GM21381 (cell line): ENCODE results near the gene MFAP2.

ENCODE experiments used
- ATAC-seq: cut with Tn5 transposase; IDR thresholded peaks from one replicate; pipeline ENCODE4 v1.9.1; 2021; ENCODE audit warnings: mild to moderate bottlenecking, moderate library complexity; ENCODE audit not compliant: unreplicated experiment

Gene MFAP2

GRCh38 chr1:16980473-16981268 lies at the start of gene MFAP2:
TSS of gene MFAP2 (minus strand) at chr1:16980620. CDS start at chr1:16978273, 2,347 bp downstream.
- no peak for ATAC-seq

GRCh38 chr1:17030206-17030605 lies 49.8 kb upstream of the MFAP2 start:
- no peak for ATAC-seq

- no peak for ATAC-seq
These were observed 48.3 kb upstream of the MFAP2 start for GRCh38 chr1:17028662-17029188.

GRCh38 chr1:17027900-17028299 lies 47.5 kb upstream of the MFAP2 start:
- ATAC-seq: no peak

GRCh38 chr1:17027403-17027802 lies 47.0 kb upstream of the MFAP2 start:
- ATAC-seq: no peak

- ATAC-seq: no peak
These were observed 44.3 kb upstream of the MFAP2 start for GRCh38 chr1:17024721-17025120.

GRCh38 chr1:17023573-17023972 lies 43.2 kb upstream of the MFAP2 start:
- ATAC-seq: no peak

GRCh38 chr1:17023102-17023501 lies 42.7 kb upstream of the MFAP2 start:
- ATAC-seq: peak; percentile 53

- ATAC-seq: no peak
These were observed 41.5 kb upstream of the MFAP2 start for GRCh38 chr1:17021896-17022295.

GRCh38 chr1:17020502-17020901 lies 40.1 kb upstream of the MFAP2 start:
- ATAC-seq: no peak

- ATAC-seq: peak; percentile 48
These were observed 38.4 kb upstream of the MFAP2 start for GRCh38 chr1:17018849-17019248.

- no peak for ATAC-seq
These were observed 37.0 kb upstream of the MFAP2 start for GRCh38 chr1:17017435-17017834.

GRCh38 chr1:17016317-17016661 lies 35.9 kb upstream of the MFAP2 start:
- no peak for ATAC-seq

- no peak for ATAC-seq
These were observed 34.5 kb upstream of the MFAP2 start for GRCh38 chr1:17014671-17015567.

GRCh38 chr1:17013491-17014320 lies 33.3 kb upstream of the MFAP2 start:
- ATAC-seq: no peak

GRCh38 chr1:17012775-17013490 lies 32.5 kb upstream of the MFAP2 start:
- ATAC-seq: no peak

- ATAC-seq: peak; percentile 91
These were observed 31.3 kb upstream of the MFAP2 start, which contains the start of gene ATP13A2 for GRCh38 chr1:17011439-17012307. TSS of gene ATP13A2 (minus strand) at chr1:17011928. CDS start at chr1:17011738, 190 bp downstream.

- peak; percentile 11 for ATAC-seq
These were observed 30.6 kb upstream of the MFAP2 start for GRCh38 chr1:17011092-17011438.

GRCh38 chr1:17009706-17010105 lies 29.3 kb upstream of the MFAP2 start:
- ATAC-seq: no peak
